Epithelial cell of esophagus (primary cell): ENCODE measurements around the gene THAP4.

ENCODE experiments used
- DNase-seq: peaks from one replicate; pipeline ENCODE4 v3.0.0; 2010; ENCODE audit warnings: low read depth
- H3K4me3 ChIP-seq: 2 replicates; pipeline ENCODE4 v1.5.1; 2011; ENCODE audit warnings: mild to moderate bottlenecking, low read length, control low read depth
- TF ChIP-seq, protein P1 (sequence below): IDR thresholded peaks from 2 replicates; pipeline ENCODE4 v1.5.1; 2011; ENCODE audit warnings: low read depth, mild to moderate bottlenecking, low read length, control low read depth, inconsistent platforms; ENCODE audit not compliant: insufficient read depth; ENCODE audit errors: missing control alignments

The THAP4 gene

DNA sequence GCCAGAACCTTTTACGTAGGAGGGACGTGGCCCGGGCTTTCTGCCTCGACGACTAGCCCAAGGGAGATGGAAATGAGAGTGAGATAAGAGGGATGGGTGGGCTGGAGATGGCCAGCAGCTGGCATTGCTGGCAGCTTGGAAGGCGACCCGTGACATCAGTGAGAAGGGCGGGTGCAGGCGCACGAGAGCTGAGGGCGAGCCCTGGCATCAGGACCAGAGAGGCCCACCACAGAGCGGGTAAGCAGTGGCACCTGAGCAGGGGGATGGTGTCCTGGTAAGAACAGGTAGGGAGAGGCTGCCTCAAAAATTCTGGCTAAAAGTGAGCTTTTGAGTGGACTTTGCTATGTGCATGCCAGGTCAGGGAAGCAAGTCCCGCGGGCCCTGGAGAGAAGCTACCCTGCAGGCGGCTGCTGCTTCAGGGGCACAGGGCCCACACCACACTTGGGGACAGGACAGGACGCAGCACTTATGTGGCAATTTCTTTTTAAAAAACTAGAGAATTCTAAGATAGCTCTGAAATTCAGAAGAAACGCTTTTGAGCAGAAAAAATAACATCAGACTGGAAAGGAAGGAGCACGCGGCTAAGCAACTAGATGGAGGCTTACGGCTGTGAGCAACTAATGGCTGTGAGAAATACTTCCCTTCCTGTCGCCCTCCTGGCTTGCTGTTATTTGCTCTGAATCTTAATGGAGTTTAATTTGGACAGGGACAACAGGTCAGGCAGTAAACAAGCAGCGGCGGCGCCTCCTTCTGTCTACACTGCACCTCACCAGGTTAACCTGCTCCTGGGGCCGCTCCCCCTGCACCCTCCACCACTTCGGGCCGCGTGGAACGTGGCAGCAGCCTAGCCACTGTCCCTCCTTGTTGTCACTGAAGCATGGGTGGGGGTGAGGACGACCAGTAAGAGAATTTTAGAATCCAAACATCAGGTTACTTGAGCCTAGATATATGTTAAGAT lies 20.5 kb downstream of the THAP4 start:
- TF ChIP-seq, protein P1, sequence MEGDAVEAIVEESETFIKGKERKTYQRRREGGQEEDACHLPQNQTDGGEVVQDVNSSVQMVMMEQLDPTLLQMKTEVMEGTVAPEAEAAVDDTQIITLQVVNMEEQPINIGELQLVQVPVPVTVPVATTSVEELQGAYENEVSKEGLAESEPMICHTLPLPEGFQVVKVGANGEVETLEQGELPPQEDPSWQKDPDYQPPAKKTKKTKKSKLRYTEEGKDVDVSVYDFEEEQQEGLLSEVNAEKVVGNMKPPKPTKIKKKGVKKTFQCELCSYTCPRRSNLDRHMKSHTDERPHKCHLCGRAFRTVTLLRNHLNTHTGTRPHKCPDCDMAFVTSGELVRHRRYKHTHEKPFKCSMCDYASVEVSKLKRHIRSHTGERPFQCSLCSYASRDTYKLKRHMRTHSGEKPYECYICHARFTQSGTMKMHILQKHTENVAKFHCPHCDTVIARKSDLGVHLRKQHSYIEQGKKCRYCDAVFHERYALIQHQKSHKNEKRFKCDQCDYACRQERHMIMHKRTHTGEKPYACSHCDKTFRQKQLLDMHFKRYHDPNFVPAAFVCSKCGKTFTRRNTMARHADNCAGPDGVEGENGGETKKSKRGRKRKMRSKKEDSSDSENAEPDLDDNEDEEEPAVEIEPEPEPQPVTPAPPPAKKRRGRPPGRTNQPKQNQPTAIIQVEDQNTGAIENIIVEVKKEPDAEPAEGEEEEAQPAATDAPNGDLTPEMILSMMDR = no peak
- peak overlapping the region; percentile 50 for H3K4me3 ChIP-seq
- DNase-seq = no peak

DNA sequence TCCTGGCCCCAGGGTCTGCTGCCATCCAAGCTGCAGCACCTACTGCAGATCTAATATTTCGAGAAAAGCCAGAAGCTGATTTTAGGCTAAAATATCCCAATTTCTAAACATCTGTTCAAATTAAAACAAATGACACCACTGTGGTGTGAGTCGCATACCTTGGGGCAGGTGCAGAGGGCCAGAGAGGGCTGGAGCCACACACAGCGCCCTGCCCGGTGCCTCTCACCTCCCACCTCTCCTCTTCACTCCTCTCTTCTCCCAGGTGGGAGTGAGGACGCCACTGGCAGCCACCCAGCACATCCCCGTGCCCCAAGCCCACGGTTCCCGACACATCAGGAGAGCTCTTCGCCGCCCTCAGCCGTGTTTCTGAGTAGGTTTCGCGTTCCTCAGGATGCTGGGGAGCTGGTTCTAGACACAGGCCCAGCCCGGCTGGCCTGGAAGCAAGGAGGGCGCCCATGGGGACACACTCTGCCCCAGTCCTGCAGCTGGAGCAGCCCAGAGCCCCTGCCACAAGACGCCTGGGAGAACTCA lies 21.4 kb downstream of the THAP4 start:
- TF ChIP-seq, protein P1 = no peak
- H3K4me3 ChIP-seq = no peak overlapping the region
- DNase-seq = no peak

DNA sequence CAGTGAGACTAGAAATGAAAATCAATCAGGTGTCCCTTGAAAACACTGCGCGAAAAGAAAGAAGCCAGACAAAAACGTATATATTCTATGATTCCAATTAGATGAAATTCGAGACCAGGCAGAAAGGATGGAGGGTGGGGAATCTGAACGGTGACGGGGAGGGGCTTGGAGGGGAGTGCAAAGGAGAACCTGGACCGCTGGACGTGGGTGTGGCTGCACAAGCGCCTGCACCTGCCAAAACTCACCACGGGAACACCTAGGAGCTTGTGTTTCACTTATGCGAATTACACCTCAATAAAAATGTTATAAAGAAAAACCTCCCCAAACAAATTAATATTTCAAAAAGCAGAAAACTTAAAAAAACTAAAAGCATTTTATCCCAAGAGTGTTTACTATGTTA lies 21.9 kb downstream of the THAP4 start:
- TF ChIP-seq, protein P1 = no peak
- no peak for DNase-seq
- no peak overlapping the region for H3K4me3 ChIP-seq

GRCh38 chr2:241613017-241613780 lies 23.8 kb downstream of the THAP4 start:
- DNase-seq = no peak
- H3K4me3 ChIP-seq = no peak overlapping the region
- TF ChIP-seq, protein P1 = no peak

GRCh38 chr2:241612156-241613016 lies 24.6 kb downstream of the THAP4 start:
- TF ChIP-seq, protein P1 = no peak
- DNase-seq = no peak

GRCh38 chr2:241611062-241611461 lies 25.9 kb downstream of the THAP4 start:
- no peak overlapping the region for H3K4me3 ChIP-seq
- DNase-seq = no peak
- TF ChIP-seq, protein P1 = no peak

More at GRCh38 chr2:241612156-241613016, 24.6 kb downstream of the THAP4 start:
- no peak overlapping the region for H3K4me3 ChIP-seq
